HT1080 (cell line): ENCODE results near the gene SLC66A2. TPM values are rescaled to one million over a fixed set of nuclear protein-coding genes. Genes with fewer than 3 reads are reported as not detected.
"Not testable (repeated sequence)": the region's sequence is repeated elsewhere in the genome, so short reads cannot be mapped to it uniquely, and the experiment has no call there.

Experiments
- DNase-seq: peaks from one replicate; pipeline ENCODE4 v3.0.0-alpha.2; 2015; ENCODE audit warnings: low read depth
- total RNA-seq: library from RNA; depleted of rRNA; stranded (reverse); fragments of >200 nt; shearing (Covaris generic); gene quantifications from 2 replicates; pipeline ENCODE4 v1.2.3, GENCODE V29; 2014

SLC66A2 gene
- total RNA-seq, 1 experiment from 2014 or later, result 45.8 TPM

DNA sequence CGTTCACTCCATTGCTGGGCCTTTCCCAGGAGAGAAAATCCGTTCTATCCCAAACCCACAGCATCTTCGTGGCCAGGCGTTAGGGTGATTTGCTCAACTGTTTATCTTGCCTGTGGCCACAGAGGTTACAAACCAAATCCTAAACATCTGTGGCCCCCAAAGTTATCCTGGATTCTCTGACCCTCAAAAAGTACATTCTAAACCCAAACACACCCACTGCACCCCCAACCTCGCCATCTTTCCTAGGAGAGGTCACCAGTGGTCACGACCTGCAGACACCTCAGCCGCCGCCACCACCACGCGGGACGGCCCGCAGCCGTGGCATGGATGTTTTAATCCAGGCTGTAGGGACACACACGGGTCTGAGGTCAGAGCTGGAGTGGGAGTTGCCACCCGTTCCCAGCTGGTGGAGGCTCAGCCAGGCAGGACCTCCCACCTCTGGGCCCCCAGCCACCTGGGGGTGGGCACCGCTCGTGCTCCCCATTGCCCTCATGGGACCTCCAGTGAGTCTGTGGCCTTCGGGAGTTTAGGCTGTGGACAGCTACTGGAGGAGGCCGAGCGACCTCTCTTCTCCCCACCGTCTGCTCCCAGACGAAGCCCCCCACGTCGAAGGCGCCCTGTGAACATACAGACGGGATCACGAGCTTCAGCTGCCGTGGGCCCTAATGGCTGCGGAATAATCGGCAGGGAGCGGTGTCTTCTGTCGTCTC lies 81.7 kb downstream of the SLC66A2 start:
- DNase-seq, result no peak

DNA sequence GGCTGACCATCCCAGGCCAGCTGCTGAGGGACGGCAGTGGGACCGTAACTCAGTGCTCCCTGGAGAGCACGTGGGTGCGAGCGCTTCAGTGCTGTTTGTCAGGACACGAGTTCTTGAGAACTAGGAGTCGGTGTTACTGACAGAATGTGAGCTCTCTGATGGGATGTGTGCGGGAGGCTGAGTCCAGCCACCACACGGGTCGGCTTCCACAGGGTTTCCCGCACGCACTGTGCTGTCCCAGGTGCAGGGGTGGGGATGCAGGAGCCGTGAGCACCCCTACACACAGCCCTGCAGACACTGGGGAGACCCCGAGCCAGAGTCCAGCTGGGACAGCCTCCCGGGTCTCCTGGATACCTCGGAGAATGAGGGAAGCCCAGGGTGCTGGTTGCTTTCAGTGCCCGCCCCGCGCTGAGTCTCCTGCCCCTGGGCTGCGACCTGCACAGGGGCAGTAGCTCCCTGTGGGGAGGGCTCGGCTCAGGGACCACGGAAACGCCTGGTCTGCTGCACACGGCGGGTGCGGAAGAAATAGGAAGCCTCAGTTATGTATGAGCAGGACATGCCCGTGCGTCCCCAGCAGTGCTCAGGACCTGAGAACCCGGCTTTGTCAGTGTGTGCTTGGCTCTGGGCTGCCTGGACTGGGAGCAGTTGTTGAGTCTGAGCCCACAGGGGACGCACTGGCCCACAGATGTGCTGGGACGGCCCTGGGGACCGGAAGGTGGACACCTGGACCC lies 82.5 kb downstream of the SLC66A2 start:
- no peak for DNase-seq

DNA sequence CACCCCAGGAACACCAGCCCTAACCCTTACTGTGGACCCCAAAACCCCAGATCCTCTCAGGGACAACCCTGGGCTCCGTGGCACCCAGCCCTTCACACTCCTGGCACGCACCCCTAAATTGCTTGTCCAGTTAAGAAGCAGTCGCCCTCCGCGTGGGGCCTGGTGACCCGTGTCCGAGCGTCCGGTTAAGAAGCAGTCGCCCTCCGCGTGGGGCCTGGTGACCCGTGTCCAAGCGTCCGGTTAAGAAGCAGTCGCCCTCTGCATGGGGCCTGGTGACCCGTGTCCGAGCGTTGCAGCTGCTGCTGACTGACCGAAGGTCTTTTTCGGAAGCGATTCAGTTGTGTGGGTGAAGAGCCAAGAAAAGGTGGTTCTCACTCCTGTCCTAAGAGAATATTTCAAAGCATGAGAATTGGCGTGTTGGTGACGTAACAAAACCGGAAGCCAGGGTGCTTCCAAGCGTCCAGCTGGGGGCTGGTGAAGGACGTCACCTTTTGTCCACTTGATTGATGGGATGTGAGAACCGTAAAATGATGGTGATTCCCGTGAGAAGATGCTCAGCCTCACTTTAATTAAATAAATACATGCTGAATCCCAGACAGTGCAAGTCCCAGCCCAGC lies 83.2 kb downstream of the SLC66A2 start:
- DNase-seq, result no peak

- no peak for DNase-seq
Measured at GRCh38 chr18:79867666-79868065, 83.8 kb downstream of the SLC66A2 start.

- peak; percentile 47 for DNase-seq
Measured at GRCh38 chr18:79866889-79867574, 84.4 kb downstream of the SLC66A2 start.

- not testable (repeated sequence) for DNase-seq
Measured at GRCh38 chr18:79865951-79866350, 85.5 kb downstream of the SLC66A2 start.

- DNase-seq, result not testable (repeated sequence)
Measured at GRCh38 chr18:79864955-79865354, 86.5 kb downstream of the SLC66A2 start.

DNA sequence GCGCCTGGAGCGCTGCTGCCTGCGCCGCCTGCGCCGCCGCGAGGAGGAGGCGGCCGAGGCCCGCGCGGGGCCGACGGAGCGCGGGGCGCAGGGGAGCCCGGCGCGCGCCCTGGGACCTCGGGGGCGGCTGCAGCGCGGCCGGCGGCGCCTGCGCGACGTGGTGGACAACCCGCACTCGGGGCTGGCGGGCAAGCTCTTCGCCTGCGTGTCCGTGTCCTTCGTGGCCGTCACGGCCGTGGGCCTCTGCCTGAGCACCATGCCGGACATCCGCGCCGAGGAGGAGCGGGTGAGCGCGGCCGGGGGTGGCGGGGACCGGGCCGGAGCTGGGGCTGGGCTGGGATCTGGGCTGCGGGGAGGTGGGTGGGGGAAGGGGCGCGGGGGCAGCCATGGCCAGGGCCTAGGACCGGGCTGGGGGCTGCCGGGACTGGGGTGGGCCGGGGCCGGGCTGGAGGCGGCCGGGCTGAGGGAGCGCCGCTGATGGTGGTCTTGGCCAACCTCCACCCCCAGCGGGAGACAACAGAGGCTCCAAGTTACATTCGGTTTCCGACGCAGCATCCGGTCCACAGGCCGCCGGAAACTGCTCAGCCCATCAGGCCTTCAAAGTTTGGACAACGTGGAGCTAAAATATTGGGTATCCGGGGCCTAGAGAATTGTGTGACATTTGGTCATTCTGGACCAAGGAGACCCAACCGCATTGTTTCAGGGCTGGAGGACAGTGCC lies 87.3 kb downstream of the SLC66A2 start:
- no peak for DNase-seq

- no peak for DNase-seq
Measured at GRCh38 chr18:79863161-79864005, 88.1 kb downstream of the SLC66A2 start.

GRCh38 chr18:79862562-79862961 lies 88.9 kb downstream of the SLC66A2 start:
- no peak for DNase-seq

DNA sequence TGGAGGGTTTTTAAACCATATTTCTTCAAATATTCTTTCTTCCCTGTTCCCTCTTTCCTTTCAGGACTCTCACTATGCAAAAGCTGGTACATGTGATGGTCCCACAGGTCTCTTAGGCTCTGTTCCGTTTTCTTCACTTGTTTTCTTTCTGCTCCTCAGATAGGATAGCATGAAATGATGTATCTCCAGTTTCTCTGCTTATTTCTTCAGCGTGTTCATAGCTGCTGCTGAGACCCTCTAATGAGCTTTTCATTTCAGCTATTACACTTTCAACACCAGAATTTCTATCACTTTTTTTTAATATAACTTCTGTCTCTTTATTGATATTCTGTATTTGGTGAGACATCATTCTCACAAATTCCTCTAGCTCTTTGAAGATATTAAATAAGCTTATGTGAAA lies 89.8 kb downstream of the SLC66A2 start:
- no peak for DNase-seq

DNA sequence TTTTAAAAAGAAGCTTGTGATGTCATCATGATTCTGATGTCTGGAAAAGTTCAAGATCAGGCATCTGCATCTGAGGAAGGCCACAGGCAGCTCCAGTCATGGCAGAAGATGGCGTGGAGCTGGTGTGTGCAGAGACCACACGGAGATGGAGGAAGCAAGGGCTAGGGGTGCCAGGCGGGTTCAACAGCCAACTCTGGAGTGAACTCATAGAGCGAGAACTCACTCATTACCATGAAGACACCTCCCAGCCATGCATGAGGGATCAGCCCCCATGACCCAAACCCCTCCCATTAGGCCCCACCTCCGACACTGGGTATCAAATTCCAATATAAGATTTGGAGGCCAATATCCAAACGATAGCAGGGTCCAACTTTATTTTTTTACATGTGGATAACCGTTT lies 92.1 kb downstream of the SLC66A2 start:
- no peak for DNase-seq

- DNase-seq, result peak; percentile 7
Measured at GRCh38 chr18:79857082-79857671, 94.3 kb downstream of the SLC66A2 start.

DNA sequence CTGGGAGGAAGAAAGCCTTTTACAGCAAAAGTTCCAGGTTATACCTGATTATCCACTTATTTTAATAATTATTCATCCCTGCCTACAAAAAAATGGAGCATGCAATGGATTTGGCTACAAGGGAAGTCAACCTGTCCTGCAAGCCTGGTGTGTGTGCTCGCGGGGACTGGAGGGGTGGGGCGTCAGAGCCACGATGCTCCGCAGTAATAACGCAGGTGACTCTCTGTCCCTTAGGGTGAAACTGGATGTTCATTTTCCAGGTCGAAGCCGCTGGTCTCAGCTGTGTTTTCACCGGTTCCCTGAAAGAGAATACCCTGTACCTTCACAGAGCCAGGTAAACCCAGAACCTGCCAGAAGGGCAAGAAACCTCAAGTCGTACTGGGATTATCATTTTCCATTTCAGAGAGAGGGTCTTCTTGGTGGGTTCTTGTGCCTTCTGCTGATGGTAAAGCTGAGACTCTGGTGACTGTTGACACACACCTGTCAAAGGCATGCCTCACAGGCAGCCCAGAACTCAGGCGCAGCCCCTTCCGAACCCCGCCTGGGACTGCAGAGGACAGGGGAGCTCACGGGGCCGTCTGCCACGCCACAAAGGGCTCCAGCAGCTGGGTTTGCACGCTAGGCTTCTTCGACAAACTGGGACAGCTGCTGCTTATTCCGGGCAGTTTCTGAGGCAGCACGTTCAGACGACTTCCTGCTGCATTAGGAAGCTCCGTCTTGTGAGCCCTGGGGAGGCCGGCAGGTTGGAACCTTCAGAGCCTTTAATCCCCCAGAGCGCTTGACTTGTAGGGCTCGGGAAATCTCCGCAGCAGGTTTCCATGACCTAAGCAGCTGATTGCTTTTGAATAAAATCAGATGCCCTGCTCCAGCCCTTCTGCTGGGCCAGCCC lies 95.1 kb downstream of the SLC66A2 start:
- DNase-seq, result no peak

DNA sequence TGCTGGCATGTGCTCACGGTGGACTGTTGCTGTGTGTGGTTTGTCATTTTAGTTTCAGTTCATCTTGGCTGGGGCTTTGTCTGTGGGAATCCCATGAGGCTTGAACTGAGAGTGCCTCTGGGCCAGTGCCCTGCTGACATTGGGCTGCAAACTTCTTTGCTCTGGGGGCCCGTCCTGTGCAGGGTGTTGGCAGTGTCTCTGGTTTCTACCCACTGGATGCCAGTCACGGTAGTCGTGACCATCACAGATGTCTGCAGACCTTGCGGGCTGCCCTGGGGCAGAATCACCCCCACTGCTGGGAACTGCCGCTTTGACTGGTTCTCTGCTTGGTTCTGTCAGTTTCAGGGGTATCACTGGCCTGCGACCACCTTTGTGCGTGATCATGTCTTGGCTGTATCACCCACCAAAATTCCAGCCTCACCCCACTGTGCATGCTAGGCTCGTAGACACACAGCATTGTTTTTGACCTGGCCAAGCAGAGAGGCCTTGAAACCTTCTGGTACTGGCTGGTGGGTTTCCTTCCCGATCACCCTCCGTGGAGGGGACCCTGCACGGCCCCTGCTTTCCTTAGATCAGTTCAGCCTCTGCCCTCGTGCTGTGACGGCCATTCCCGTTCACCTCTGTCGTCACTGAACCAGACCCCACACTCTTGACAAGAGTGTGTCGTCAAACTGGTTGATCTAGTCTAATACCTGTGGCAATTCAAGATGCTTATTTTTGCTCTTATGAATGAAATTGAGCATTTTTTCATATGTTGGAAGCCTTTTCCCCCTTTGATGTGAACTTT lies 96.1 kb downstream of the SLC66A2 start:
- DNase-seq, result no peak

- no peak for DNase-seq
Measured at GRCh38 chr18:79853993-79854364, 97.5 kb downstream of the SLC66A2 start.

- DNase-seq, result no peak
Measured at GRCh38 chr18:79853303-79853992, 98.0 kb downstream of the SLC66A2 start.
